ENCODE data around the gene ZNF423. TPM values are rescaled to one million over a fixed set of nuclear protein-coding genes. Genes with fewer than 3 reads are reported as not detected.

The ZNF423 gene
- total RNA-seq, 1 donor from 2014 or later: 0.69 TPM

DNA sequence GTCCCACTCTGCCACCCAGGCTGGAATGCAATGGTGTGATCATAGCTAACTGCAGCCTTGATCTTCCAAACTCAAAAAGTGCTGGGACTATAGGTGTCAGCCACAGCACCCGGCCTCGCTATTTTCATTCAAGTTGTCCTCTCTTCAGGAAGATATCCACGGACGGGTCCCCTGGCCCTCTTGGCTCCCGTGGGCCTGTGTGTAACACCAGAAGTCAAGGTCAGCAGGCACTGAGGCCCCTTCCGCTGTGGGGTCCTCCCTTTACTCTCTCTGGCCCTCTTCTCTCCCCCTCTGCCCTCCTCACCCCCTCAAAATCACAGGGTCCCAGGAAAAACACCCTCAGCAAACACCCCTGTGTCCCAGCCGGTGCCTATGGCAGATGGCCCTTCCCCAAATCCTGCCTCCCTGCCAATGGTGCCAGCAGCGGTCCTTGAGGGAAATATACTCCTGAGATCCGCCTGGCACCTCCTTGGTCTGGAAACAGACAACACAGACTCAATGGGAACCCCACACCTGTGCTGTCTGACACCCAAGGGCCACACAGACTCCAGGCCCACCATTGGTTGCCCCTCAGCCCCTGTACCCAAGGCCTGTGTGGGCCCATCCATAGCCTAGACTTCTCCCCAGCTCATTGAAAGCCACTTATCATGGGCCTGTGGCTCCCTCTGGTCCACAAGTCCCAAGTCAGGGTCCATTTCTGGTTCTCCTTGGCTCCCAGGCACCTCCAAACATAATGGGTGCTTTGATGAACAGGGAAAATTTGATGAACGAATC lies 221.5 kb downstream of the ZNF423 start:
- no peak for DNase-seq (ENCODE audit: low read depth)
- no peak overlapping the region for H3K4me3 ChIP-seq (ENCODE audit: low read depth, low read length)
- TF ChIP-seq, protein P1, sequence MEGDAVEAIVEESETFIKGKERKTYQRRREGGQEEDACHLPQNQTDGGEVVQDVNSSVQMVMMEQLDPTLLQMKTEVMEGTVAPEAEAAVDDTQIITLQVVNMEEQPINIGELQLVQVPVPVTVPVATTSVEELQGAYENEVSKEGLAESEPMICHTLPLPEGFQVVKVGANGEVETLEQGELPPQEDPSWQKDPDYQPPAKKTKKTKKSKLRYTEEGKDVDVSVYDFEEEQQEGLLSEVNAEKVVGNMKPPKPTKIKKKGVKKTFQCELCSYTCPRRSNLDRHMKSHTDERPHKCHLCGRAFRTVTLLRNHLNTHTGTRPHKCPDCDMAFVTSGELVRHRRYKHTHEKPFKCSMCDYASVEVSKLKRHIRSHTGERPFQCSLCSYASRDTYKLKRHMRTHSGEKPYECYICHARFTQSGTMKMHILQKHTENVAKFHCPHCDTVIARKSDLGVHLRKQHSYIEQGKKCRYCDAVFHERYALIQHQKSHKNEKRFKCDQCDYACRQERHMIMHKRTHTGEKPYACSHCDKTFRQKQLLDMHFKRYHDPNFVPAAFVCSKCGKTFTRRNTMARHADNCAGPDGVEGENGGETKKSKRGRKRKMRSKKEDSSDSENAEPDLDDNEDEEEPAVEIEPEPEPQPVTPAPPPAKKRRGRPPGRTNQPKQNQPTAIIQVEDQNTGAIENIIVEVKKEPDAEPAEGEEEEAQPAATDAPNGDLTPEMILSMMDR (conservative IDR thresholded peaks at IDR 0.05; ENCODE audit: low read depth, low read length): no peak

DNA sequence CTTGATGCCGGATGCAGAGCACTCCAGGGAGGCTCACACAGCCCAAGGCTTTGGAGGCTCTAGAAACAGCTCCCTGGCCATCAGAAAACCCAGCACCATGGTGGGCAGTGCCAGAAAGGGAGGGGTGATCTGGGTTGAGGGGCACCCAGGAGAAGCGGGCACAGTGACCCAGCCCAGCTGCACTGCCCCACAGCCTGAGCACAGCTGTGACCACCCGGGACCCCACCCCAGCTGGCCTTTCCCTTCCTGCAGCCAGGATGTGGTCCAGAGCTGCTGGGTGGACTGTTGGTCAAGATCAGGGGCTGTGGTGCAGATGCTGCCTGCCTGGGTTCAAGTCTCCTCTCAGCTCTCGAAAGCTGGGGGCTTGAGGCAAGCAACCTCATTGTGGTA lies 223.1 kb downstream of the ZNF423 start:
- H3K4me3 ChIP-seq (ENCODE audit: low read depth, low read length): no peak overlapping the region
- no peak for DNase-seq (ENCODE audit: low read depth)
- TF ChIP-seq, protein P1 (conservative IDR thresholded peaks at IDR 0.05; ENCODE audit: low read depth, low read length): no peak

DNA sequence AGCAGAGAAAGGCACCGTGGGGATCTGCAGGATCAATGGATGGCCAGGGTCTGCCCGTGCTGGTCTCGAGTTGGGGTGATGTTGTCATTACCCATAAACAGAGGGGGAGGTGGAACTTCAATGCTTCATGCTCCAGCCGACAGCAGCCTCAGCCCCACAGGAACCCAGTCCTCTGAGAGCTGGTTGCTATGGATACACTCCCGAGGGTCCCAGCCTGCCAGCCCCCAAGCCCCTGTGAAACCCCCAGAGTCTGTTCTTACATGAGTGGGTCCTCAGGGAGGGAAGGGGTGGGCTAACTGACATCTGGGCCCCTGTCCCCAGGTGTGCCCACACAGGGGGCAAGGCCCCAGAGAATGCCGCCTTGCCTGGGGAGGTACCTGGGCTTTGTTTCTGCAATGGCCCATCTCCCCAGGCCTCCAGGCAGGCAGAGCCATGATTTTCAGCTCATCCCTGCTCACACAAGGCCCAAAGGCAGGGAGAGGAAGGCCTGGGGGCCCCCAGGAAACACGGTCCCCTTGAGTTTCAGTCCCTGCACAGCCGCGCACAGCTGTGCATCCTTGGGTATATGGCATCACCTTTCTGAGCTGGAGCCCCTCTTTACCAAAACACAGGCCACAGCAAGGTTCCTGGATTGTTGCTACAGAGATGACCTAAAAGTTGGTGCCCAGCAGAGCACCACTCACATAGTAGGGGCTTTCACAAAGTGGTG lies 223.7 kb downstream of the ZNF423 start:
- no peak for DNase-seq (ENCODE audit: low read depth)
- no peak overlapping the region for H3K4me3 ChIP-seq (ENCODE audit: low read depth, low read length)
- TF ChIP-seq, protein P1 (conservative IDR thresholded peaks at IDR 0.05; ENCODE audit: low read depth, low read length): no peak

DNA sequence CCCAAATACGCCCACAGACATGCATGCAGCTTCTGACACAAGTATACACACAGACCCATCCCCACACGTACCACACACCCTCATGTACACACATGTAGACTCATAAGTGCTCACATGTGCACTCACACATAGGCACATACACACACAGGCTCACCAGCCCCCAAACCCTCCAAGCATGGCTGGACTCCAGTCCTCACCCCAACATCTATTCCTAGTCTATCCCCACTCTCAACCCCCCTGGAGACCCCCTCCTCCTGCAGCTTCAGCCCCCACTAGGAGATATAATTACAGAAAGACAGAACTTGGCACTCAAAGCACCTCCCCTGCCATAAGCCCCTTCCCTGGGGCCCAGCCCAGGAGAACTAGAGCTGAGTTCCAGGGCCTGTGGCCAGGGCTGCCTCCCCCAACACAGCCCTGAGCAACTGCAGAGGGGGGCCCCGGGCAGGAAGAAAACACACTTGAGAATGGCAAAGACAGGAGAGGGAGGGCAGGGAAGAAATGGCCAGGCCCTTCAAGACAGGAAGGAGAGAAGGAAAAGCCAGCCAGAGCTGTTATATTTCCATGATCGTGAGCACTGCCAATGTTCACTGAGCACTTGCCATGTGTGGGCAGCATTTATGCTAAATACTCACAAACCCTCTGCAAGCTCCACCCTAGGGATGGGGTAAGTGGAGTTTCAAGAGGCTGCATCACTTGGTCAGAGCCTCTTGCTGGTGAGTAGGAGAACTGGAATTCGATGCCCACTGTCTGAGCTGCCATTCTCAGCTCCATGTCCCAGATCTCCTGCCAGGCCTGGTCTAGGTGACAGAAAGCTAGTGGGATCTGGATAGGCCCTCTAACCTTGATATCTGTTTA lies 224.5 kb downstream of the ZNF423 start:
- no peak overlapping the region for H3K4me3 ChIP-seq (ENCODE audit: low read depth, low read length)
- DNase-seq (ENCODE audit: low read depth): no peak
- TF ChIP-seq, protein P1 (conservative IDR thresholded peaks at IDR 0.05; ENCODE audit: low read depth, low read length): no peak

DNA sequence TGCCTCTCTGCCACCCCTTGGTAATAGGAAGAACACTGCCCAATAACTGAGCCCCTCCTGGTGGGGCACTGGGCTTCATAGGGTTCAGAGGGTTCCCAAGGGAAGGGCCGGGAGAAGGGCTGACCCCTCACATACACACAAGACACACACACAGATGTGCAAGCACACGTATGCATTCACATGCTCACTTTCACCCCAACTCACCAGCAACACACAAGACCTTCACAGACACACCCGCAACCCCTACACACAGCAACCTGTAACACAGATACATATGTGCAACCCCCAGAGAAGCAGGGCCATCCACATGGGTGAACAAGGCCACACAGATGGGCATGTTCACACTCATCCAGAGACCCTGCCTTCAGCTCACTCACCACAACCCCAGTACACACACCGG lies 225.1 kb downstream of the ZNF423 start:
- H3K4me3 ChIP-seq (ENCODE audit: low read depth, low read length): no peak overlapping the region
- TF ChIP-seq, protein P1 (conservative IDR thresholded peaks at IDR 0.05; ENCODE audit: low read depth, low read length): no peak
- no peak for DNase-seq (ENCODE audit: low read depth)

DNA sequence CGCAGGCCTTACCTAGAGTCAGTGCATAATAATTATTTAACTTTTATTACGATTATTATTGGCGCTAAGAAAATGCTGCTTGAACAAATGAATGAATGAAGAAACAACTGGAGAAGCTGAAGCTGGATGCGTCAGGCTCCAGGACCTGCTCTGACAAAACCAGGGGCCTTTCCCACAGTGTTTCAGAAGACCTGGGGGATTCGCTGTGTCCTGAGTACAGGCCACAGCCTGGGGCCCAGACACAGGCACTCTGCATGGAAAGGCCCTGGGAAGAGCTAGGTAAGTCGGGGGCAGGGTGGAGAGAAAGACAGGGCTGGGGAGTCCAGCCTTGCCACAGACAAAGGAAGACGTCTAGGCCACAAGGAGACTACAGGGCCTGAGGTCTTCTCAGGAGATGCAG lies 226.1 kb downstream of the ZNF423 start:
- DNase-seq (ENCODE audit: low read depth): no peak
- TF ChIP-seq, protein P1 (conservative IDR thresholded peaks at IDR 0.05; ENCODE audit: low read depth, low read length): no peak
- H3K4me3 ChIP-seq (ENCODE audit: low read depth, low read length): no peak overlapping the region
